GM23338 (cell line): ENCODE results near the gene HTN3. TPM values are rescaled to one million over a fixed set of nuclear protein-coding genes. Genes with fewer than 3 reads are reported as not detected.

ENCODE experiments used
- ATAC-seq: fragments of 200-7000 bp; cut with Tn5 transposase; 3 replicates; pipeline ENCODE4 v1.9.1; 2020
- DNase-seq: peaks from one replicate; pipeline ENCODE4 v3.0.0-alpha.2; 2015; ENCODE audit warnings: low spot score
- H2AFZ ChIP-seq: fragments of 200-600 bp; sonication (generic); 2 replicates; pipeline ENCODE4 v1.8.0; 2016; ENCODE audit warnings: antibody characterized with exemption, mild to moderate bottlenecking, moderate library complexity
- H3F3A ChIP-seq: fragments of 200-600 bp; sonication (generic); replicated peaks from 2 replicates; pipeline ENCODE4 v1.8.0; 2017; ENCODE audit warnings: antibody characterized with exemption, mixed run types, low read depth
- H3K27ac ChIP-seq: fragments of 200-600 bp; sonication (generic); 2 replicates; pipeline ENCODE4 v1.6.1; 2016; ENCODE audit warnings: low read depth
- H3K27me3 ChIP-seq: fragments of 200-600 bp; sonication (generic); 2 replicates; pipeline ENCODE4 v1.8.0; 2016; ENCODE audit warnings: mild to moderate bottlenecking, mixed run types, moderate library complexity; ENCODE audit not compliant: insufficient read depth
- H3K36me3 ChIP-seq: fragments of 200-600 bp; sonication (generic); 2 replicates; pipeline ENCODE4 v1.8.0; 2016; ENCODE audit warnings: mild to moderate bottlenecking; ENCODE audit not compliant: insufficient read depth
- H3K4me1 ChIP-seq: fragments of 200-600 bp; sonication (generic); 2 replicates; pipeline ENCODE4 v1.8.0; 2016; ENCODE audit warnings: mild to moderate bottlenecking, moderate library complexity; ENCODE audit not compliant: insufficient read depth
- H3K4me2 ChIP-seq: fragments of 200-600 bp; sonication (generic); 2 replicates; pipeline ENCODE4 v1.7.1; 2017; ENCODE audit warnings: mixed run types
- H3K4me3 ChIP-seq: fragments of 200-600 bp; sonication (generic); 2 replicates; pipeline ENCODE4 v1.6.1; 2016; ENCODE audit warnings: mixed run types
- H3K79me2 ChIP-seq: fragments of 200-600 bp; sonication (generic); replicated peaks from 2 replicates; pipeline ENCODE4 v1.8.0; 2017; ENCODE audit warnings: mild to moderate bottlenecking; ENCODE audit not compliant: insufficient read depth
- H3K9me2 ChIP-seq: fragments of 200-600 bp; sonication (generic); 2 replicates; pipeline ENCODE4 v1.8.0; 2017; ENCODE audit not compliant: insufficient read depth
- H4K20me1 ChIP-seq: fragments of 200-600 bp; sonication (generic); replicated peaks from 2 replicates; pipeline ENCODE4 v1.8.0; 2017; ENCODE audit warnings: mild to moderate bottlenecking; ENCODE audit not compliant: insufficient read depth
- H3K27ac Mint-ChIP-seq: 2 replicates; pipeline ENCODE4 v1.8.0; 2020; ENCODE audit warnings: inconsistent platforms, mild to moderate bottlenecking, moderate library complexity, mixed read lengths
- H3K27me3 Mint-ChIP-seq: 3 replicates; pipeline ENCODE4 v1.8.0; 2022; ENCODE audit warnings: low read depth, mild to moderate bottlenecking, moderate library complexity, mixed read lengths, inconsistent platforms; ENCODE audit not compliant: insufficient read depth, poor library complexity
- H3K36me3 Mint-ChIP-seq: 3 replicates; pipeline ENCODE4 v1.8.0; 2021; ENCODE audit warnings: low read depth, mild to moderate bottlenecking, inconsistent platforms, moderate library complexity, mixed read lengths
- H3K4me1 Mint-ChIP-seq: 3 replicates; pipeline ENCODE4 v1.8.0; 2020; ENCODE audit warnings: mild to moderate bottlenecking, inconsistent platforms, mixed read lengths
- H3K4me3 Mint-ChIP-seq: 3 replicates; pipeline ENCODE4 v1.8.0; 2021; ENCODE audit warnings: moderate library complexity, mild to moderate bottlenecking, inconsistent platforms, mixed read lengths
- H3K9me3 Mint-ChIP-seq: 3 replicates; pipeline ENCODE4 v1.8.0; 2020; ENCODE audit warnings: moderate library complexity, mild to moderate bottlenecking, inconsistent platforms, mixed read lengths
- CREB1 ChIP-seq: fragments of 250-450 bp; sonication (Bioruptor Pico); IDR thresholded peaks from 2 replicates; pipeline ENCODE4 v1.5.0; 2020; ENCODE audit warnings: low read depth, mild to moderate bottlenecking, moderate library complexity
- ETS1 ChIP-seq: IDR thresholded peaks from 2 replicates; pipeline ENCODE4 v1.6.1; 2016; ENCODE audit warnings: antibody characterized with exemption
- EZH2 ChIP-seq: fragments of 200-600 bp; sonication (generic); IDR thresholded peaks from one replicate; pipeline ENCODE4 v1.8.0; 2017; ENCODE audit warnings: antibody characterized with exemption, mild to moderate bottlenecking, low read depth; ENCODE audit not compliant: unreplicated experiment
- NANOG ChIP-seq: IDR thresholded peaks from 2 replicates; pipeline ENCODE4 v1.6.1; 2016; ENCODE audit warnings: antibody characterized with exemption, borderline replicate concordance
- STAT1 ChIP-seq: IDR thresholded peaks from one replicate; pipeline ENCODE4 v1.6.1; 2016; ENCODE audit warnings: antibody characterized with exemption; ENCODE audit not compliant: unreplicated experiment
- ZNF114 ChIP-seq: fragments of 250-450 bp; sonication (Bioruptor Pico); IDR thresholded peaks from 2 replicates; pipeline ENCODE4 v1.5.0; 2020; ENCODE audit warnings: mild to moderate bottlenecking, moderate library complexity
- ZNF462 ChIP-seq: fragments of 250-450 bp; sonication (Bioruptor Pico); IDR thresholded peaks from 2 replicates; pipeline ENCODE4 v1.5.0; 2020; ENCODE audit warnings: mild to moderate bottlenecking, moderate library complexity
- polyA plus RNA-seq: library from polyadenylated mRNA; unstranded; fragments of >200 nt; fragmentation: Nextera tagmentation; extraction: Ambion mirVana; gene quantifications from 2 replicates; pipeline ENCODE4 v1.2.1, GENCODE V29; 2016
- total RNA-seq: library from RNA; depleted of rRNA; stranded (reverse); fragments of >200 nt; shearing (Covaris generic); gene quantifications from 2 replicates; pipeline ENCODE4 v1.2.3, GENCODE V29; 2014

HTN3 gene
- total and polyA plus RNA-seq, 2 experiments from 2014 or later, result not detected

DNA sequence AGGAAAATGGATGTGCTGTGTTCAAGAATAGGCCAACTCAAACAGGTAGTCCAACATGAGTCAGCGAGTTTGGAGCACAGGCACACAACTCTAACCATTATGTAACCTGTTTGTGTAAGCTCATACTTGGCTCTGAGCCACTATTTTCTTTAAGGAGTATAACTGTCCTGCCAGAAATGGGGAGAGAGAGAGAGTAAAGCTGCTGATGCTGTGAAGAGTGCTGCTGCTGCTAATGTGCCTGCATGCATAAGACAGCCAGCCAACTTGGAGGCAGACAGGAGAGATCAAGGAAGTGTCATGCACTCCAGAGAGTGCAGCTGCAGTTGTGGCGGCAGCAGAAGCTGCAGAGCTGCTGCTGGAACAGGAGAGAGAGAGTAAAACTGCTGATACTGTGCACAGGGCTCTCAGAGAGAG, 44.2 kb upstream of the HTN3 start (continued):
- TF ChIP-seq ZNF462 (CRISPR knock-in tag), result no peak
- TF ChIP-seq STAT1, result no peak
- TF ChIP-seq ZNF114 (CRISPR knock-in tag), result no peak

DNA sequence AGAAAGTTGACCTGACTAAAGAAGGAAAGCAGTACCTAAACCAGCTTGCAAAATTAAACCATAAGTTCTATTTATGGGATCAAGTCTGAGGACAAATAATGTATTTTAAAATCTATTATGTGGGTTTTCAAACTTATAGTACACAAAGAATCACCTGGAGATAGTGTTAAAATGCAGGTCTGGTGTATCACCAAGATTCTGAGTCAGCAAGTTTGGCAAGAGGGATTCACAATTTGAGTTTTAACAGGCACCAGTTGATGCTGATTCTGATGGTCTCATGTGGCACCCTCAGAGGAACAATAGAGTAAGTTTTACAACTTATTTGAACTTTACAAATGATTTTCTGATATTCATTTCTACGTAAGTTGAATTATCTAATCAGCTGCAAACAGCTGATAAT, 41.6 kb upstream of the HTN3 start:
- H3K9me2 ChIP-seq, result no peaks in the 10 kb centered on the region
- no peaks in the 10 kb centered on the region for H3K27me3 Mint-ChIP-seq
- no peak overlapping the region for H3K27ac ChIP-seq
- H3K36me3 ChIP-seq, result no peaks in the 10 kb centered on the region
- H3K4me3 Mint-ChIP-seq, result no peak overlapping the region
- H3K79me2 ChIP-seq, result no peaks in the 10 kb centered on the region
- H3K4me1 ChIP-seq, result no peaks in the 10 kb centered on the region
- ATAC-seq (no peak), DNase-seq (no peak)
- H3K4me1 Mint-ChIP-seq, result peaks cover 4% of the 10 kb centered on the region
- H3K27me3 ChIP-seq, result no peaks in the 10 kb centered on the region
- no peaks in the 10 kb centered on the region; the same call in 2 of the 3 replicates for H3K9me3 Mint-ChIP-seq
- H3K4me2 ChIP-seq, result no peak overlapping the region
- no peaks in the 10 kb centered on the region for H3F3A ChIP-seq
- H4K20me1 ChIP-seq, result no peaks in the 10 kb centered on the region
- no peak overlapping the region for H3K27ac Mint-ChIP-seq
- no peak overlapping the region for H3K4me3 ChIP-seq
- no peaks in the 10 kb centered on the region for H3K36me3 Mint-ChIP-seq
- no peak overlapping the region for H2AFZ ChIP-seq
- TF ChIP-seq ZNF462 (CRISPR knock-in tag) (no peak), NANOG (no peak), ETS1 (no peak), CREB1 (CRISPR knock-in tag) (no peak), ZNF114 (CRISPR knock-in tag) (no peak), EZH2 (no peak)
